Measurements from ENCODE around the gene KDELR3. TPM values are rescaled to one million over a fixed set of nuclear protein-coding genes. Genes with fewer than 3 reads are reported as not detected.

Gene KDELR3
- total RNA-seq, 1 experiment from 2014 or later: 33.1 TPM

GRCh38 chr22:38441620-38442287 is 26.1 kb upstream of the KDELR3 start:
- ATAC-seq (no peak), DNase-seq (ENCODE audit: low read depth, low spot score) (no peak)
- TF ChIP-seq YY1 (IDR thresholded peaks at IDR 0.05; ENCODE audit: extremely low read depth, insufficient replicate concordance, low read depth, low read length) (no peak), ELF1 (IDR thresholded peaks at IDR 0.05; ENCODE audit: borderline replicate concordance, low read depth) (no peak), EZH2phosphoT487 (IDR thresholded peaks at IDR 0.05; ENCODE audit: borderline replicate concordance) (no peak), POLR2AphosphoS5 (IDR thresholded peaks at IDR 0.05; ENCODE audit: low read depth, low read length) (no peak), JUND (IDR thresholded peaks at IDR 0.05) (no peak), FOSL1 (IDR thresholded peaks at IDR 0.05; ENCODE audit: low read depth) (no peak), EZH2 (IDR thresholded peaks at IDR 0.05) (no peak), RAD21 (IDR thresholded peaks at IDR 0.05; ENCODE audit: low read depth) (no peak), SP1 (IDR thresholded peaks at IDR 0.05; ENCODE audit: low read depth) (no peak), EGR1 (IDR thresholded peaks at IDR 0.05; ENCODE audit: low read depth) (no peak), ZFX (IDR thresholded peaks at IDR 0.05) (no peak), CEBPB (IDR thresholded peaks at IDR 0.05; ENCODE audit: low read depth) (no peak), TCF7L2 (IDR thresholded peaks at IDR 0.05; ENCODE audit: borderline replicate concordance, extremely low read depth, insufficient read depth, insufficient read length) (no peak)
- TF ChIP-seq, protein P1, sequence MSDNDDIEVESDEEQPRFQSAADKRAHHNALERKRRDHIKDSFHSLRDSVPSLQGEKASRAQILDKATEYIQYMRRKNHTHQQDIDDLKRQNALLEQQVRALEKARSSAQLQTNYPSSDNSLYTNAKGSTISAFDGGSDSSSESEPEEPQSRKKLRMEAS (IDR thresholded peaks at IDR 0.05): no peak
- TF ChIP-seq, protein P2, sequence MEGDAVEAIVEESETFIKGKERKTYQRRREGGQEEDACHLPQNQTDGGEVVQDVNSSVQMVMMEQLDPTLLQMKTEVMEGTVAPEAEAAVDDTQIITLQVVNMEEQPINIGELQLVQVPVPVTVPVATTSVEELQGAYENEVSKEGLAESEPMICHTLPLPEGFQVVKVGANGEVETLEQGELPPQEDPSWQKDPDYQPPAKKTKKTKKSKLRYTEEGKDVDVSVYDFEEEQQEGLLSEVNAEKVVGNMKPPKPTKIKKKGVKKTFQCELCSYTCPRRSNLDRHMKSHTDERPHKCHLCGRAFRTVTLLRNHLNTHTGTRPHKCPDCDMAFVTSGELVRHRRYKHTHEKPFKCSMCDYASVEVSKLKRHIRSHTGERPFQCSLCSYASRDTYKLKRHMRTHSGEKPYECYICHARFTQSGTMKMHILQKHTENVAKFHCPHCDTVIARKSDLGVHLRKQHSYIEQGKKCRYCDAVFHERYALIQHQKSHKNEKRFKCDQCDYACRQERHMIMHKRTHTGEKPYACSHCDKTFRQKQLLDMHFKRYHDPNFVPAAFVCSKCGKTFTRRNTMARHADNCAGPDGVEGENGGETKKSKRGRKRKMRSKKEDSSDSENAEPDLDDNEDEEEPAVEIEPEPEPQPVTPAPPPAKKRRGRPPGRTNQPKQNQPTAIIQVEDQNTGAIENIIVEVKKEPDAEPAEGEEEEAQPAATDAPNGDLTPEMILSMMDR (IDR thresholded peaks at IDR 0.05 in 2 of 3, conservative IDR thresholded peaks at IDR 0.05 in 1 of 3; ENCODE audit: borderline replicate concordance in 1 of 3, insufficient read depth in 1 of 3, low read depth in 2 of 3, low read length in 2 of 3): no peak
- TF ChIP-seq, protein P3, sequence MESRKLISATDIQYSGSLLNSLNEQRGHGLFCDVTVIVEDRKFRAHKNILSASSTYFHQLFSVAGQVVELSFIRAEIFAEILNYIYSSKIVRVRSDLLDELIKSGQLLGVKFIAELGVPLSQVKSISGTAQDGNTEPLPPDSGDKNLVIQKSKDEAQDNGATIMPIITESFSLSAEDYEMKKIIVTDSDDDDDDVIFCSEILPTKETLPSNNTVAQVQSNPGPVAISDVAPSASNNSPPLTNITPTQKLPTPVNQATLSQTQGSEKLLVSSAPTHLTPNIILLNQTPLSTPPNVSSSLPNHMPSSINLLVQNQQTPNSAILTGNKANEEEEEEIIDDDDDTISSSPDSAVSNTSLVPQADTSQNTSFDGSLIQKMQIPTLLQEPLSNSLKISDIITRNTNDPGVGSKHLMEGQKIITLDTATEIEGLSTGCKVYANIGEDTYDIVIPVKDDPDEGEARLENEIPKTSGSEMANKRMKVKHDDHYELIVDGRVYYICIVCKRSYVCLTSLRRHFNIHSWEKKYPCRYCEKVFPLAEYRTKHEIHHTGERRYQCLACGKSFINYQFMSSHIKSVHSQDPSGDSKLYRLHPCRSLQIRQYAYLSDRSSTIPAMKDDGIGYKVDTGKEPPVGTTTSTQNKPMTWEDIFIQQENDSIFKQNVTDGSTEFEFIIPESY (IDR thresholded peaks at IDR 0.05; ENCODE audit: extremely low read depth, insufficient replicate concordance, low read length): no peak
- Histone ChIP-seq H3K79me2 (ENCODE audit: insufficient read depth, low read length) (no peaks in the 10 kb centered on the region), H3K27me3 (ENCODE audit: insufficient read depth, low read length) (no peaks in the 10 kb centered on the region), H4K20me1 (ENCODE audit: insufficient read depth) (no peaks in the 10 kb centered on the region), H3K4me3 (replicated peaks in 1 of 2; ENCODE audit: low read depth in 1 of 2, low read length in 2 of 2) (no peak overlapping the region), H3K4me1 (ENCODE audit: control insufficient read depth in 1 of 2, insufficient read depth in 2 of 2, low read length in 2 of 2) (no peaks in the 10 kb centered on the region), H3K9me2 (ENCODE audit: insufficient read depth) (no peaks in the 10 kb centered on the region), H3K27ac (ENCODE audit: low read depth, low read length) (no peak overlapping the region), H3K9ac (ENCODE audit: low read length) (no peak overlapping the region), H3K4me2 (ENCODE audit: low read length) (no peak overlapping the region), H3K9me3 (ENCODE audit: control insufficient read depth in 1 of 2, insufficient read depth in 1 of 2, low read depth in 1 of 2, low read length in 2 of 2) (no peaks in the 10 kb centered on the region), H3K36me3 (ENCODE audit: control insufficient read depth in 1 of 2, insufficient read depth in 2 of 2, low read length in 2 of 2) (no peaks in the 10 kb centered on the region), H2AFZ (ENCODE audit: low read depth, low read length, poor library complexity, severe bottlenecking) (no peak overlapping the region)
- BruUV-seq (replicated peaks): no TSS peak
- POLR2A ChIA-PET: no interaction called here
- CTCF ChIA-PET: no interaction called here
- RAD21 ChIA-PET (ENCODE audit: low non-redundant PET in 1 of 2, low total read pairs in 2 of 2, uncharacterized antibody in 2 of 2, unreplicated experiment in 2 of 2): no interaction called here
- intact Hi-C loops (cut with micrococcal nuclease): no loop called here

All from HCT116 (cell line).